Colonic mucosa (tissue), 4 donors: Measurements from ENCODE around the gene CKM. TPM values are rescaled to one million over a fixed set of nuclear protein-coding genes. Genes with fewer than 3 reads are reported as not detected.

Experiments used
- DNase-seq: peaks from one replicate; pipeline ENCODE4 v3.0.0-alpha.2; 2020
- H3K27ac ChIP-seq: fragments of 200-600 bp; one replicate; pipeline ENCODE4 v1.8.0; 2021
- H3K27me3 ChIP-seq: fragments of 200-600 bp; one replicate; pipeline ENCODE4 v1.8.0; 2021
- H3K36me3 ChIP-seq: fragments of 200-600 bp; one replicate; pipeline ENCODE4 v1.8.0; 2021
- H3K4me1 ChIP-seq: fragments of 200-600 bp; one replicate; pipeline ENCODE4 v1.8.0; 2021; ENCODE audit warnings: mild to moderate bottlenecking
- H3K4me3 ChIP-seq: fragments of 200-600 bp; one replicate; pipeline ENCODE4 v1.8.0; 2021
- H3K9ac ChIP-seq, 2 donors: one replicate each; pipeline ENCODE4 v1.7.0; 2013; ENCODE audit warnings: control low read depth in 2 of 2, low read depth in 2 of 2, low read length in 2 of 2
- H3K9me3 ChIP-seq: fragments of 200-600 bp; one replicate; pipeline ENCODE4 v1.8.0; 2021
- intact Hi-C: fragments of 100-400 bp; cut with DNase I; formaldehyde crosslinking; loops from one replicate; pipeline ENCODE4 v1.14.1; 2022
- total RNA-seq, 2 donors: library from RNA; stranded (reverse); fragmentation: NEBNext Ultra II Directional in 1 of 2; extraction: Animal tissue kit (Norgen Biotek cat#: 25700) in 1 of 2; gene quantifications; one replicate each; pipeline ENCODE4 v1.2.1, GENCODE V29; 2021
- TF ChIP-seq, protein P1 (sequence below): fragments of 200-600 bp; IDR thresholded peaks from one replicate; pipeline ENCODE4 v1.8.0; 2022; ENCODE audit warnings: antibody characterized with exemption, mild to moderate bottlenecking
- donor health status: healthy.
- donor health status: DM: no; HTN: no; CAD: no.
- donor health status: DM: no; HTN: no; CAD: no.

The CKM gene
- total RNA-seq, 2 donors from 2014 or later, result 0.53 TPM; not detected in 1

DNA sequence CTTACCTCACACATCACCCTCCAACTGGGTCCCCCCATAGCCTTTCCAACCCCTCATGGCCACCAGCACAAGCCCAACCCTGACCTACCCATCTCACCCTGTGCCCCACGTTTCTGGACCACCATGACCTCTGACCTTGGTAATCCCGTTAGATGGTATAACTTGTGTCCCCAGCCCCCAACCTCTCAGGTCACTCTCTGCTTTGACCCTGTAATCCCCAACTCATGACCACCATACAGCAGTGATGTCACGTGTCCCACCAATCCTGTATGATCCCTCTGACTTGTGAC, 26.4 kb upstream of the CKM start:
- H3K4me1 ChIP-seq, result no peaks in the 10 kb centered on the region
- H3K4me3 ChIP-seq, result no peak overlapping the region
- H3K36me3 ChIP-seq, result no peaks in the 10 kb centered on the region
- peaks cover 8% of the 10 kb centered on the region for H3K27me3 ChIP-seq
- no peak overlapping the region for H3K9ac ChIP-seq
- intact Hi-C loops, result no loop called here
- H3K27ac ChIP-seq, result no peak overlapping the region
- no peak for DNase-seq
- TF ChIP-seq, protein P1, sequence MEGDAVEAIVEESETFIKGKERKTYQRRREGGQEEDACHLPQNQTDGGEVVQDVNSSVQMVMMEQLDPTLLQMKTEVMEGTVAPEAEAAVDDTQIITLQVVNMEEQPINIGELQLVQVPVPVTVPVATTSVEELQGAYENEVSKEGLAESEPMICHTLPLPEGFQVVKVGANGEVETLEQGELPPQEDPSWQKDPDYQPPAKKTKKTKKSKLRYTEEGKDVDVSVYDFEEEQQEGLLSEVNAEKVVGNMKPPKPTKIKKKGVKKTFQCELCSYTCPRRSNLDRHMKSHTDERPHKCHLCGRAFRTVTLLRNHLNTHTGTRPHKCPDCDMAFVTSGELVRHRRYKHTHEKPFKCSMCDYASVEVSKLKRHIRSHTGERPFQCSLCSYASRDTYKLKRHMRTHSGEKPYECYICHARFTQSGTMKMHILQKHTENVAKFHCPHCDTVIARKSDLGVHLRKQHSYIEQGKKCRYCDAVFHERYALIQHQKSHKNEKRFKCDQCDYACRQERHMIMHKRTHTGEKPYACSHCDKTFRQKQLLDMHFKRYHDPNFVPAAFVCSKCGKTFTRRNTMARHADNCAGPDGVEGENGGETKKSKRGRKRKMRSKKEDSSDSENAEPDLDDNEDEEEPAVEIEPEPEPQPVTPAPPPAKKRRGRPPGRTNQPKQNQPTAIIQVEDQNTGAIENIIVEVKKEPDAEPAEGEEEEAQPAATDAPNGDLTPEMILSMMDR, result no peak
- no peaks in the 10 kb centered on the region for H3K9me3 ChIP-seq

DNA sequence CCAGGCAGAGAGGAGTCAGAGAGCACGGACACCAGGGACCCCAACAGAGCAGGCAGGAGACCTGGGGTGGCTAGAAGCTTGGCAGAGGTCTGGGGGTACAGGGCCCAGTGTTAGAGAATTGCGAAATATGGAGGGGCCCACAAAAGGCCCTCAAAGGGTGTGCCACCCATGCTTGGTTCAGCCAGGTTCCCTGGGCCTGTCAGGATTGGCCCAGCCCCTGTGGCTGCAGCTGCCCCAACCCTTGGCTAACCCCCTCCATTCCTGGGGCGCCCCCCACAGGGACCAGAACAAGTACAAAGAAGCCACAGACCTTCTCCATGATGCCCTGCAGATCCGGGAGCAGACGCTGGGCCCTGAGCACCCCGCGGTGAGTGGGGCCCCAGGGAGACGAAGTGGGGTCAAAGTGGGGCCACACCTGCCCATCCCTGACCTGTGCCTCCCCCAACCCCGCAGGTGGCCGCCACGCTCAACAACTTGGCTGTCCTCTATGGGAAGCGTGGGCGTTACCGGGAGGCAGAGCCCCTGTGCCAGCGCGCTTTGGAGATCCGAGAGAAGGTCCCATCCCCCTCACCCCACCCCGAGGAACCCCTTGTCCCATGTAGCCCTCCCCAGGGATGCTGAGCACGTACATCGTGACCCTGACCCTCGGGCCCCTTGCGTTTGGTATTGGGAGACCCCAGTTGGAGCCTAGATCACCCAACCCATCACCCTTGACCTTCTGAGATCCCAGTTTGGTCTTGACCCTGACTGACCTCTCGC, 25.9 kb upstream of the CKM start:
- TF ChIP-seq, protein P1, result no peak
- Histone ChIP-seq H3K9me3 (no peaks in the 10 kb centered on the region), H3K36me3 (no peaks in the 10 kb centered on the region), H3K27ac (no peak overlapping the region), H3K4me3 (no peak overlapping the region), H3K9ac (no peak overlapping the region), H3K4me1 (no peaks in the 10 kb centered on the region), H3K27me3 (peaks cover 8% of the 10 kb centered on the region)
- intact Hi-C loops, result no loop called here
- DNase-seq, result no peak

DNA sequence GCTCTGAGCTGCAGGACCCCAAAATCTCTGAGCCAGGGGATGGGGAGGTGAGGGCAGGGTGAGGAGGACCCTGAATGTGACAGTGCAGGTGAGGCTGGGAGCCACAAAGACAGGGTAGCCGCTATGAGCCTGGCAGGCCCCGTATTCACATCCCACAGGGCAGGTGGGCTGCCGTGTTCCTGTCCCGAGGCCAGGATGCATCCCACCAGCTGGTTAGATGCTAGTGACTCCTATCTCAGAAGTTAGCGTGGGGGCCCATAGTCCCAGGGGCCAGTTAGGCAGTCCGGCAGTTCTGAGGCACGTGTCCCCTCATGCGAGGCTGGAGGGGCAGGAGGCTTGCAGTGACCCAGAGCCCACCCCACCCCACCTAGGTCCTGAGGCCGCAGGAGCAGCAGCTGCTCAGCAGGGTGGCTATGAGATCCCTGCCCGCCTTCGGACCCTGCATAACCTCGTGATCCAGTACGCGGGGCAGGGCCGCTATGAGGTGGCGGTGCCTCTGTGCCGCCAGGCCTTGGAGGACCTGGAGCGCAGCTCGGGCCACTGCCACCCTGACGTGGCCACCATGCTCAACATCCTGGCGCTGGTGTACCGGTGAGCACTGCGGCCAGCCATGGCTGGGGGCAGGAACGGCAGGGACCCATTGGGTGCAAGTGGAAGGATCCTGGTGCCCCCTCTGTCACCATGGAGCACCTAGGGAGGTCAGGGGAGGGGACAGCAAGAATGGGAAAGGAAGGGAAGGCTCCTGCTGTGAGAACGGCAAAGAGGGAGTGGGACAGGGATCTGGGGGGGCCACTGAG, 25.1 kb upstream of the CKM start:
- Histone ChIP-seq H3K27me3 (peaks cover 8% of the 10 kb centered on the region), H3K9me3 (no peaks in the 10 kb centered on the region), H3K36me3 (no peaks in the 10 kb centered on the region), H3K27ac (no peak overlapping the region), H3K4me3 (no peak overlapping the region), H3K4me1 (no peaks in the 10 kb centered on the region), H3K9ac (no peak overlapping the region)
- intact Hi-C loops, result no loop called here
- DNase-seq, result no peak
- TF ChIP-seq, protein P1, result no peak

DNA sequence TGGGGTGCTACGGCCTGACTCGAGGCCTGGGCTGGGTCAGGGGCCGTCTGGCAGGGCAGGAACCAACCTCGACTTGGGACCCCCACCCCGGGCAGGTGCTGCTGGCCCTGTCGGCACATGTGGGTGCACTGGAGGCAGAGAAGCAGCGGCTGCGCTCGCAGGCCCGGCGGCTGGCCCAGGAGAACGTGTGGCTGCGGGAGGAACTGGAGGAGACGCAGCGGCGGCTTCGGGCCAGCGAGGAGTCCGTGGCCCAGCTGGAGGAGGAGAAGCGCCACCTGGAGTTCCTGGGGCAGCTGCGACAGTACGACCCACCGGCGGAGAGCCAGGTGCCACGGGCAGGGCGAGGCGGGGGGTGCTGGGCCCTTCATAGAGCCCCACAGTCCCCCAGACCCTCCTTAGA, 23.8 kb upstream of the CKM start:
- no peaks in the 10 kb centered on the region for H3K36me3 ChIP-seq
- H3K9me3 ChIP-seq, result no peaks in the 10 kb centered on the region
- intact Hi-C loops, result no loop called here
- H3K27ac ChIP-seq, result no peak overlapping the region
- no peak overlapping the region for H3K9ac ChIP-seq
- peaks cover 8% of the 10 kb centered on the region for H3K27me3 ChIP-seq
- H3K4me3 ChIP-seq, result no peak overlapping the region
- TF ChIP-seq, protein P1, result no peak
- no peaks in the 10 kb centered on the region for H3K4me1 ChIP-seq
- DNase-seq, result no peak

DNA sequence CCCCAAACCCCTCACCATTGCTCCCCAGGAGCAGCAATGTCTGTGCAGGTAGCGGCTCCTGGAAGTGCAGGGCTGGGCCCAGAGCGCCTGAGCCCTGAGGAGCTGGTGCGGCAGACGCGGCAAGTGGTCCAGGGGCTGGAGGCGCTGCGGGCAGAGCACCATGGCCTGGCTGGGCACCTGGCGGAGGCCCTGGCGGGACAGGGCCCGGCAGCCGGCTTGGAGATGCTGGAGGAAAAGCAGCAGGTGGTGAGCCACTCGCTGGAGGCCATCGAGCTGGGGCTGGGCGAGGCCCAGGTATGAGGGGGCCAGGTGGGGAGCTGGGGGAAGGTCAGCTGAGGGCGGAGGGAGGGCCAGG, 22.8 kb upstream of the CKM start:
- TF ChIP-seq, protein P1, result no peak
- H3K9me3 ChIP-seq, result no peaks in the 10 kb centered on the region
- intact Hi-C loops, result no loop called here
- H3K4me3 ChIP-seq, result no peak overlapping the region
- no peaks in the 10 kb centered on the region for H3K36me3 ChIP-seq
- no peak for DNase-seq
- no peak overlapping the region for H3K27ac ChIP-seq
- H3K27me3 ChIP-seq, result peaks cover 8% of the 10 kb centered on the region
- no peaks in the 10 kb centered on the region for H3K4me1 ChIP-seq
- no peak overlapping the region for H3K9ac ChIP-seq
